ENCODE measurements around the gene CFAP92. TPM values are rescaled to one million over a fixed set of nuclear protein-coding genes. Genes with fewer than 3 reads are reported as not detected.
"Not testable (repeated sequence)": the region's sequence is repeated elsewhere in the genome, so short reads cannot be mapped to it uniquely, and the experiment has no call there.

Gene CFAP92
- total RNA-seq, 3 donors from 2014 or later: 1.1 to 1.5 (median 1.3) TPM

GRCh38 chr3:128882719-128883118 is 111.2 kb downstream of the CFAP92 start:
- Histone ChIP-seq H3K9me3 (no peaks in the 10 kb centered on the region), H3K36me3 (ENCODE audit: low read depth) (no peaks in the 10 kb centered on the region), H3K4me3 (no peak overlapping the region), H3K4me1 (ENCODE audit: low read depth) (peaks cover 18% of the 10 kb centered on the region)
- ATAC-seq: no peak
- TF ChIP-seq, protein P1, sequence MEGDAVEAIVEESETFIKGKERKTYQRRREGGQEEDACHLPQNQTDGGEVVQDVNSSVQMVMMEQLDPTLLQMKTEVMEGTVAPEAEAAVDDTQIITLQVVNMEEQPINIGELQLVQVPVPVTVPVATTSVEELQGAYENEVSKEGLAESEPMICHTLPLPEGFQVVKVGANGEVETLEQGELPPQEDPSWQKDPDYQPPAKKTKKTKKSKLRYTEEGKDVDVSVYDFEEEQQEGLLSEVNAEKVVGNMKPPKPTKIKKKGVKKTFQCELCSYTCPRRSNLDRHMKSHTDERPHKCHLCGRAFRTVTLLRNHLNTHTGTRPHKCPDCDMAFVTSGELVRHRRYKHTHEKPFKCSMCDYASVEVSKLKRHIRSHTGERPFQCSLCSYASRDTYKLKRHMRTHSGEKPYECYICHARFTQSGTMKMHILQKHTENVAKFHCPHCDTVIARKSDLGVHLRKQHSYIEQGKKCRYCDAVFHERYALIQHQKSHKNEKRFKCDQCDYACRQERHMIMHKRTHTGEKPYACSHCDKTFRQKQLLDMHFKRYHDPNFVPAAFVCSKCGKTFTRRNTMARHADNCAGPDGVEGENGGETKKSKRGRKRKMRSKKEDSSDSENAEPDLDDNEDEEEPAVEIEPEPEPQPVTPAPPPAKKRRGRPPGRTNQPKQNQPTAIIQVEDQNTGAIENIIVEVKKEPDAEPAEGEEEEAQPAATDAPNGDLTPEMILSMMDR (IDR thresholded peaks at IDR 0.05): no peak
- intact Hi-C loops (cut with DNase I, micrococcal nuclease): no loop called here
- no peak for DNase-seq

DNA sequence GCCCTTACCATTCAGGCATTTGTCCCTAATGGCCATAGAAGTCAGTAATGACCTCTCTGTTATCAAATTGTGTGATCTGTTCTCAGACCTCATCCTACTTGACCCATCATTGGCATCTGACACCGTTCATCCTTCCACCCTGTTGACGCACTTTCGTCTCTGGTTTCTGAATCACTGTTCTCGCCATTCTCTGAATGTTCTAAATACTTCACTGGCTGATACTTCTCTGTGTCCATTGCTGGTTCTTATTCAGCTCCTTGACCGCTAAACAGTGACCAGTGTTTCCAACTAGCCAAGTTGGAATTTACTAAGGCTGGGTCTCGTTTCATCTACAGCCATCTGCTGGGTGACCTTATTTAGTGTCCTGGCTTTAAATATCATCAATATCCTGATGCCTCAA is 112.3 kb downstream of the CFAP92 start:
- TF ChIP-seq, protein P1 (IDR thresholded peaks at IDR 0.05): no peak
- Histone ChIP-seq H3K4me3 (no peak overlapping the region), H3K4me1 (ENCODE audit: low read depth) (peaks cover 18% of the 10 kb centered on the region), H3K36me3 (ENCODE audit: low read depth) (no peaks in the 10 kb centered on the region), H3K9me3 (no peaks in the 10 kb centered on the region)
- DNase-seq (no peak), ATAC-seq (no peak)
- intact Hi-C loops (cut with DNase I, micrococcal nuclease): no loop called here

DNA sequence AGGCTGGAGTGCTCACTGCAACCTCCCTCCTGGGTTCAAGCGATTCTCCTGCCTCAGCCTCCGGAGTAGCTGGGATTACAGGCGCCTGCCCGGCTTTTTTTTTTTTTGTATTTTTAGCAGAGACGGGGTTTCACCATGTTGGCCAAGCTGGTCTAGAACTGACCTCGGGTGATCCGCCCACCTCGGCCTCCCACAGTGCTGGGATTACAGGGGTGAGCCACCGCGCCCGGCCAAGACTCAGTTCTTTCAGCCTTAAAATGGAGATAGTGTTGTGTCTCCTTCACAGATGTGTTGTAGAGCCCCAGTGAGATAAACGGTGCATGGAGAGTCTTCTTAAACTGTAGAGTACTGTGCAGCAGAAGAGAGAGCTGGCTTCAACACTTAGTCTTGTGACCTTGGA is 113.4 kb downstream of the CFAP92 start:
- H3K36me3 ChIP-seq (ENCODE audit: low read depth); ATAC-seq; H3K9me3 ChIP-seq; intact Hi-C loops (cut with DNase I, micrococcal nuclease); H3K4me3 ChIP-seq; DNase-seq: not testable (repeated sequence)
- H3K4me1 ChIP-seq (ENCODE audit: low read depth): peaks cover 18% of the 10 kb centered on the region

- Histone ChIP-seq H3K4me3 (peak overlapping the region; percentile 54), H3K4me1 (ENCODE audit: low read depth) (peaks cover 18% of the 10 kb centered on the region), H3K36me3 (ENCODE audit: low read depth) (no peaks in the 10 kb centered on the region), H3K9me3 (no peaks in the 10 kb centered on the region)
- TF ChIP-seq, protein P1 (IDR thresholded peaks at IDR 0.05): no peak
- intact Hi-C loops (cut with DNase I, micrococcal nuclease): no loop called here
- DNase-seq: no peak
- ATAC-seq: no peak
Measured at GRCh38 chr3:128879991-128880390, 113.9 kb downstream of the CFAP92 start.

DNA sequence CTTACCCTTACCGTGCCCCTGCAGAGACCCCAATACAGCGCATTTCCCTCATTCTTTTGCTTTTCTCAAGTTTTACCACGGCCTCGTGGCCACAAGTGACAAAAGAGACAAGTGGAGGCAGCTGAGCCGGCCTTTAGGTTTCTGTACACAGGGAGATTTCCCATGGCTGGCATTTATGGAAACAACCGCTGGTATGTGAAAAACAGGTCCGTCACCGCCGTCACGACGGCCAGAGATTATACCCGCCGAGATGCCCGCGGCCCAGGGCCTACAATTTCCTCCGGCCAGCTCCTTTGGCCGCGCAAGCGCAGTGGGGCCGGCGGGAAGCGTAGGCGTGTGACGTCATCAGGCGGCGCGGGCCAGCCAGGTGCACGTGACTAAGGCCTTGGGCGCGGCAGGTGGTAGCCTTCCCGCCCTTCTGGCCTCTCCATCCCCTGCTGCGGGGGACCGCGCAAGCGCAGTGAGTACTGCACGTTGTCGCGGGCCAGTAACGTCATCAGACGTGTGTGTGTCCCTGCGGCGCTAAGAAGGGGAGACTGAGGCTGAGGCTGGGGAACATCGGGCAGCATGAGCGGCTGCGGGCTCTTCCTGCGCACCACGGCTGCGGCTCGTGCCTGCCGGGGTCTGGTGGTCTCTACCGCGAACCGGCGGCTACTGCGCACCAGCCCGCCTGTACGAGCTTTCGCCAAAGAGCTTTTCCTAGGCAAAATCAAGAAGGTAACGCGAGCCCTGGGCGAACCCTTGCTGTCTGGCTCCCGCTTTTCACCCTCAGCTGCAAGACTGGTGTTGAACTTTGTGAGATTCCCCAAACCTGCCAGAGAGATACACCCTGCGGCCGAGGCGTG is 114.5 kb downstream of the CFAP92 start, which contains the start of gene ACAD9:
Gene ACAD9 (plus strand): TSS at position 496 of the 845 bp plus-strand sequence. CDS start 72 bp downstream, at position 568.
- Histone ChIP-seq H3K9me3 (no peaks in the 10 kb centered on the region), H3K4me1 (ENCODE audit: low read depth) (peaks cover 18% of the 10 kb centered on the region), H3K4me3 (peak within 1 kb of the TSS; percentile 54), H3K36me3 (ENCODE audit: low read depth) (no peaks in the 10 kb centered on the region)
- DNase-seq: peak; percentile 97 to 99 (median 99)
- peak; percentile 98 for ATAC-seq
- TF ChIP-seq, protein P1 (IDR thresholded peaks at IDR 0.05): peak; percentile 8
- intact Hi-C loops (cut with DNase I, micrococcal nuclease): no loop called here

DNA sequence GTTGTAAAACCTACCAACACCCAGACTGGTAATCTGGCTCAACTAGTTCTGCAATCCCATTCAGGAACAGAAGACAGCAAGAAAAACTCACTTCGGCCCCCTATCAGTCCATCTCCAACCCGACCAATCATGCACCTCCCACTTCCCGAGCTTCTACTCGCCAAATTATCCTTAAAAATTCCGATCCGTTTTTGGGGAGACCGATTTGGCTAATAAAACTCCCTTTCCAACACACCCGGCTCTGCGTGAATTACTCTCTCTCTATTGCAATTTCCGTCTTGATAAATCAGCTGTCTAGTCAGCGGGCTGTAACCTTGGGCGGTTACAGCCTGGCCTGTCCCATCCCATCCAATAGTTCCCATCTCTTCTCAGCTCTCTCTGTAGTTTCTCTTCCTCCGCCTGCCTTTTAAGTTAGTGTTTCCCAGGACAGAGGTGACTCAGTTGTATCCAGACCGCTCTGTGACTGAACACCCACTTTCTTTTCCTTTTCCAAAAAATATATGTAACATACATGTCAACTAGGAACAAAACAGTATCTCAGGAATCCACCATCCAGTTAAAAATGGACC is 115.2 kb downstream of the CFAP92 start:
- no peaks in the 10 kb centered on the region for H3K36me3 ChIP-seq (ENCODE audit: low read depth)
- TF ChIP-seq, protein P1 (IDR thresholded peaks at IDR 0.05): no peak
- H3K4me1 ChIP-seq (ENCODE audit: low read depth): peaks cover 18% of the 10 kb centered on the region
- DNase-seq (peak in 1 of 3 donors; percentile 41), ATAC-seq (peak; percentile 67)
- no peaks in the 10 kb centered on the region for H3K9me3 ChIP-seq
- intact Hi-C loops (cut with DNase I, micrococcal nuclease): no loop called here
- peak overlapping the region; percentile 54 for H3K4me3 ChIP-seq

Data from mucosa of descending colon (tissue), 3 donors.